Transverse colon (tissue), 3 donors: ENCODE results near the gene BMAL1.

Source experiments
- CTCF ChIP-seq, 5 experiments: fragments of 200-600 bp in 3 of 5; fragments of 450-650 bp in 2 of 5; sonication (generic) in 3 of 5; IDR thresholded peaks; 1 replicate in 2 of 5; 2 replicates in 3 of 5; pipeline ENCODE4 v1.5.1; 2016 to 2017; ENCODE audit warnings: antibody characterized with exemption in 5 of 5, inconsistent platforms in 3 of 5, mild to moderate bottlenecking in 2 of 5, moderate library complexity in 1 of 5
- POLR2A ChIP-seq: fragments of 450-650 bp; IDR thresholded peaks from one replicate; pipeline ENCODE4 v1.6.1; 2016; ENCODE audit warnings: antibody characterized with exemption, mild to moderate bottlenecking, moderate library complexity

DNA sequence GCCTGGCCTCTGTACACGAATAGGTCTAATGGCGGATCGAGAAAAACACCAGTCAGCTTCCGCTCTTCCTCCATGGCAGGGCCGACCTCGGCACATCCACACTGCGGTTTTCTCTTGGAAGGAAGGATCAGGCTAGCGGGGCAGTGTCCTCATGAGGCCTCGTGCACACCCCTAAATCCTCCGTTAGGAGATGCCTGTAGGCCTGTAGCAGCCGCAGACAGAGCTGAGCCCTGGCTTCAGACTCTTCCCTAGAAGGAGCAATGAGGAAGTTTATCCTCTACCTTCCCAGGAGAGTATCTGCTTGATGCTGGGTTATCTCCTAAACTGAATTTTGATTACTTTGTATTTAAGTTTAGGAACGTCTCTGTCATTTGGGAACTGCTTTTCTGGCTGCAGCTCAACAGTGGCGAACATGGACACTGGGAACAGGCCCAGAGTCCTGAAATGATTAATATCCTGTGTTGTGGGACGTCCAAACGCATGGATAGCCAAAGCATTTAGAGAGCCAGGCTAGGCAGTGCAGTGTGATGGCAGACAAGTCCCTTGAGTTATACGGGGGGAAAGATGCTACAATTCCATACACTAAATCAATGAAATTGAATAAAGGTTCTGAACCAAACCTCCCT lies 16.5 kb upstream of the BMAL1 start:
- no peak for TF ChIP-seq CTCF (IDR thresholded peaks at IDR 0.05)
- no peak for TF ChIP-seq POLR2A
